GM15510 (cell line): ENCODE results near the gene TMEM238L.

Experiments
- POLR2A ChIP-seq: IDR thresholded peaks from 3 replicates; pipeline ENCODE4 v1.6.1; 2011; ENCODE audit warnings: borderline replicate concordance; ENCODE audit not compliant: insufficient read length; ENCODE audit errors: extremely low read depth

The TMEM238L gene

GRCh38 chr17:10792151-10792550, 11.7 kb downstream of the TMEM238L start:
- TF ChIP-seq POLR2A = no peak

- no peak for TF ChIP-seq POLR2A
Observed at GRCh38 chr17:10790491-10791401, 13.2 kb downstream of the TMEM238L start.

DNA sequence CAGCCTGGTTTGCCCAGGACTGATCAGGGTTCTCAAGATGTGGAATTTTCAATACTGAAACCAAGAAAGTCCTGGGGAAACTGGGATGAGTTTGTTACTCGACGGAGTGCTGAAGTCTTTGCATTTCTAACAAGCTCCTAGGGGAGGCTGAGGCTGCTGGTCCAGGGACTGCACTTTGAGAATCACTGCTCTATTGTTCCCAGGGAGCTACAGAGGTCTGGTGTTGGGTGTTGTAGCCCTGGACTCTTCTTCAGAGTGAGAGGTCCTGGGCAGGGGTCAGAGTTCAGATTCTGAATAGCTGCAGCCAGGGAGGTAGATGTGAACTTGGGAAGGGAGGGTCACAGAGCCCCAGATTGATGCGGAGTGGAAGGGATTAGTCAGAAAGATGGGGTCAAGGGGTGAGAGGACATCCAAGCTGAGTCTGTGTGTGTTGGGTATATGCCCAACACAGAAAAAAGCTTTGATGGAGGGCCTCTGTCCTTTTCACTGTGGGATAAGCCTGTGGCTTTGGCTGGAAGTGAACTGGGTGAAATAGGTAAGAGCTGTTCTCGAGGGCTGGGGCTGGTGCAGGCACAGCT, 14.1 kb downstream of the TMEM238L start:
- TF ChIP-seq POLR2A = no peak

DNA sequence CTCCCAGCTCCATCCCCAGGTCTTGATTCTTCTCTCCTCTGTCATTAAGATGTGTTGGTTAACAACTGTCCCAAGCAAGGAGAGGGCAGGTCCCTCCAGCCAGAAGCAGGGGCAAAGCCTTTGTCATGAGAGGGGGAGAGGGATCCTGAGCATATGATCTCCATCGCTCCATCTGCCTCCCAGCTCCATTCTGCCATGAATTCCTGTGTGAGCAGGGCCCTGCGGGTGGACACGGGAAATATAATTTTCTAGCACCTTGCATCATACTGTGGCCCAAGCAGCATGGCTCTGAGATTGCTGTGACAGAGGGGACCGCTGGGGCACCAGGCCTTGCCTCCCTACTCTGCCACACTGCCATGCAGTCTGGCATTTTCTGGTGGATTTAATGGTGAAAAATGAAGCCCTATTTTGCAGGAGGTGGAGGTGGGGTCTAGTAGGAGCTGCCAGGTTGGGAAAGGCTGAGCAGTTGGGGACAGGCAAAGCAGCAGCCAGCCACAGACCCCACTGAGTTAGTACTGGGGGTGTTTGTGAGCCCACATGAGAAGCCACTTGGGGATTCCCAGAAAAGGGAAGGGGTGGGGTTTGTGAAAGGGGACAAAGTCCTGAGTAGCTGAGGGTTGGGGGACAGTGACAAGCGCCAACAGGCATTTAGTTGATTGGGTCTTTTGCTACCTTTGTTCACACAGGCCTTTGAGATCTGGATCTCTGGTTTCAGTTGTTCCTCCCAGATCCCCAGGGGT, 16.4 kb downstream of the TMEM238L start:
- TF ChIP-seq POLR2A = no peak

GRCh38 chr17:10785295-10785694, 18.6 kb downstream of the TMEM238L start:
- TF ChIP-seq POLR2A = no peak

DNA sequence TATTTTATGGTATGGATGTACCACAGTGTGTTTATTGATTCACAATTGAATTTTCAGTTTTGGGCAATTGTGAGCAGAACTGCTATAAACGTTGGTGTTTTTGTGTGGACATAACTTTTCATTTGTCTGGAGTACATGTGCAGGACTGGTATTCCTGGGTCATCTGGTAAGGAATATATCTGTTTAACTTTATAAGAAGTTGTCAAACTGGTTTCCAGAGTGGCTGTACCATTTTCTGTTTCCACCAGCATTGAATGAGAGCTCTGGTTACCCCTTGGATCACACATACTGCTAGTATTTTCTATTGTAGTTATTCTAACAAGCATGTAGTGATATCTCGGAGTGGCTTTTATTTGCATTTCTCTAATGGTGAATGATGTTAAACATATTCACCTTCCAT, 24.3 kb downstream of the TMEM238L start:
- TF ChIP-seq POLR2A = no peak

DNA sequence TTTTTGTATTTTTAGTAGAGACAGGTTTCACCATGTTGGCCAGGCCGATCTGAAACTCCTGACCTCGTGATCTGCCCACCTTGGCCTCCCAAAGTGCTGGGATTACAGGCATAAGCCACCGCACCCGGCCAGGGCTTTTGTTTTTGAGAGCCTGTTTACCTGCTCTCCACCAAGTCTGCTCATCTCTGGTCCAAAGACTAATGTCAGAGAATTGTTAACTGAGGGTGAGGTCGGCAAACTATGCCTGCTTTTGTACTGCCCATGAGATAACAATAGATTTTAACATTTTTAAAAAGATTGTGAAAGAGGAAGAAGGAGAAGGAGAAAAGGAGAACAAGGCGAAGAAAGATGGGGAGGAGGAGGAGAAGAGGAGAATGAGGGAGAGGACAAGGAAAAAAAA, 26.0 kb downstream of the TMEM238L start:
- no peak for TF ChIP-seq POLR2A

DNA sequence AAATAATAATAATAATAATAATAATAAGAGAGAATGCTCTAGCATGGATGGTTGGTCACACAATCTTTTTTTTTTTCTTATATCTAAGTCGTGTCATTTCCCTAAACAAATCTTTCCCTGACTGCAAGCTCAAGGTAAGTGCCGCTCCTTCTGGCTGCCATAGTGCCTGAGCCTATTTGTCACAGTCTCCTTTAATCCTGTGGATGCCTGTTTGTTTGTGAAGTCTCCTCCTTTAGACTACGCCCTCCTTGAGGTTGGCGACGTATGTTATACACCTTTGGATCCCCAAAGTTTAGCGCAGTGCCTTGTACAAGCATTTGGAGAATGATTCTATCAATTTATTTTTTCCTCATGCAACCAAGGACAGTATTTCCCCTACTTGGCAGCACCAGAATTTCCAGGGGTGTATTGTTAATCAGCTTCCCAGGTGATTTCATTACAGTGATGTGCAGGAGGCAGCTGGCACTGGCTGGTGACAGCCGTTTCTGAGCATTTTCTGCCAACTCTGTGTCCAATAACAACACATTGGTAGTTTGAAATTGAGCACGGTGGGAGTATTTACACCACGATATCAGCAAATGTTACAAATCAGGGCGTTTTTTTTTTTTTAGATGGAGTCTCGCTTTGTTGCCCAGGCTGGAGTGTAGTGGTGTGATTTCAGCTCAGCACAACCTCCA, 26.6 kb downstream of the TMEM238L start:
- TF ChIP-seq POLR2A = no peak

- TF ChIP-seq POLR2A = no peak
Observed at GRCh38 chr17:10776381-10776780, 27.5 kb downstream of the TMEM238L start.

DNA sequence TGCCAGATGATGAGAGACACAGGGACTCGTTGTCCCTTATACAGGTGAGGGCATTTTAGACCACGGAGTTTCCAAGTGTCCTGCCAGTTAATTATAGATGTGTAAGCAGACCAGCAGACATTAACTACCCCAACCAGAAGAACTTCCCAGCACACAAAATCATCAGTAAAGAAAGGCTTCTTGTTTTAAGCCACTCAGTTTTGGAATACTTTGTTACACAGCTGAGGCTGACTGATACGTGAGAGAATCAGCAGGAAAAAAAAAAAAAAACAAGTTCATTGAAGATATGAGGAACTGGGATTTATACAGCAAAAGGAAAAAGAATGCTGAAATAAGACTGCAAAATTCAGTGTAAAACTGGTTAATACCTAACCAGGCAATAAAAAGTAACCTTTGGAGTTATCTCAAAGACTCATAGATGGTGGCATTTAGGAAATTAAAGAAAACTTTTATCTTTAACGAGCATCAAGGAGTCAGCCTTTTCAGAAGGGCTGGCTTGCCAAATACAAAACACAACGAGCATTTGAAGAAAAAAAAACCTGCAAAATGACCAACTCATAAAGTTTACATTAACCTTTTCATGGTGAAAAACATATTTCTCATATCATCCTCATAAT, 28.1 kb downstream of the TMEM238L start:
- no peak for TF ChIP-seq POLR2A

DNA sequence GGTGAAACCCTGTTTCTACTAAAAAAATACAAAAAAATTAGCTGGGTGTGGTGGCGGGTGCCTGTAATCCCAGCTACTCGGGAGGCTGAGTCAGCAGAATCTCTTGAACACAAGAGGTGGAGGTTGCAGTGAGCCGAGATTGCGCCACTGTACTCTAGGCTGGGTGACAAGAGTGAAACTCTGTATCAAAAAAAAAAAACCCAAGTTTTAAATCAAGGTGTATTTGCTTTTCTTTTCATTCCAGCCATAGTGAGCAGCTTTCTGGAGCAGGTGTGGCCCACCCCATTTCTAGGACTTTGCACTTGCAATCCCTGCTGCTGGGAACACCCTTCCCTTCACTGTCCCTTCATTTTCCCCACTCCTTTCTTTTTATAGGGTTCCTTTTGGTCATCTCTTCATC, 28.8 kb downstream of the TMEM238L start:
- TF ChIP-seq POLR2A = no peak

GRCh38 chr17:10773391-10773790, 30.5 kb downstream of the TMEM238L start:
- no peak for TF ChIP-seq POLR2A

GRCh38 chr17:10772425-10773380, 31.2 kb downstream of the TMEM238L start:
- TF ChIP-seq POLR2A = no peak
